ENCODE results near the gene TTN. TPM values are rescaled to one million over a fixed set of nuclear protein-coding genes. Genes with fewer than 3 reads are reported as not detected.
A peak's percentile ranks its signal among the peaks of the same experiment; 100 is the strongest.

Gene TTN
- total RNA-seq, 1 experiment from 2014 or later, result 0.05 TPM

DNA sequence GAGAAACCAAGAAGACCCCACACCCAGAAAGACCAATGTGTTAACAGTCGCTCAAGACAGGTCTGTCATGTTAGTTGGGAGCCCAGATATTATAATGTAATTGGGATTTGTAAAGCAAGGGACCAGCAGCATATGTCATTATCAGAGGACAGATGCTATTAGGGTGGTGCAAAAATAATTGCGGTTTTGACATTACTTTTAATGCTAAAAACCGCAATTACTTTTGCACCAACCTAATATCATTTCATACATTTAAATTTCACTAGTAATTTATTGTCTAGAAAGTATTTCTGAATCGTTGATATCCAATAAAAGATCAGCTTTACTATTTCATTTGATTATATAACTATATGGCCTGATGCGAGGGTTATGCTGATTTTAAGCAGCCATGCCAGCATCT is 131.2 kb downstream of the TTN start:
- no TSS peak for BruUV-seq (replicated peaks)
- Histone ChIP-seq H2AFZ (ENCODE audit: low read depth, low read length, poor library complexity, severe bottlenecking) (no peak overlapping the region), H4K20me1 (ENCODE audit: insufficient read depth) (no peaks in the 10 kb centered on the region; the same call in 1 of the 2 replicates), H3K4me1 (ENCODE audit: control insufficient read depth in 1 of 2, insufficient read depth in 2 of 2, low read length in 2 of 2) (no peaks in the 10 kb centered on the region), H3K36me3 (ENCODE audit: control insufficient read depth in 1 of 2, insufficient read depth in 2 of 2, low read length in 2 of 2) (no peaks in the 10 kb centered on the region), H3K4me3 (replicated peaks in 1 of 2; ENCODE audit: low read depth in 1 of 2, low read length in 2 of 2) (no peak overlapping the region), H3K79me2 (ENCODE audit: insufficient read depth, low read length) (no peaks in the 10 kb centered on the region), H3K9ac (ENCODE audit: low read length) (no peak overlapping the region), H3K9me3 (ENCODE audit: control insufficient read depth in 1 of 2, insufficient read depth in 1 of 2, low read depth in 1 of 2, low read length in 2 of 2) (no peaks in the 10 kb centered on the region), H3K27ac (ENCODE audit: low read depth, low read length) (no peak overlapping the region), H3K27me3 (ENCODE audit: insufficient read depth, low read length) (peaks cover 58% of the 10 kb centered on the region), H3K9me2 (ENCODE audit: insufficient read depth) (no peaks in the 10 kb centered on the region), H3K4me2 (ENCODE audit: low read length) (no peak overlapping the region)
- ATAC-seq (no peak), DNase-seq (ENCODE audit: low read depth, low spot score) (no peak)
- intact Hi-C loops (cut with micrococcal nuclease), result no loop called here
- ChIA-PET RAD21 (ENCODE audit: low non-redundant PET in 1 of 2, low total read pairs in 2 of 2, uncharacterized antibody in 2 of 2, unreplicated experiment in 2 of 2) (no interaction called here), POLR2A (no interaction called here), CTCF (no interaction called here)
- no peak for TF ChIP-seq SRF (IDR thresholded peaks at IDR 0.05; ENCODE audit: low read depth)

GRCh38 chr2:178674122-178674521 is 133.1 kb downstream of the TTN start:
- DNase-seq (ENCODE audit: low read depth, low spot score), result peak; percentile 3
- BruUV-seq (replicated peaks), result no TSS peak
- no peaks in the 10 kb centered on the region; the same call in 1 of the 2 replicates for H4K20me1 ChIP-seq (ENCODE audit: insufficient read depth)
- no peaks in the 10 kb centered on the region for H3K9me2 ChIP-seq (ENCODE audit: insufficient read depth)
- ChIA-PET POLR2A (no interaction called here), CTCF (interaction anchor here (1.5 kb wide), 2 partner anchors 10 to 27 kb away, joined by 3 to 8 read pairs; no protein-coding TSS in a partner anchor), RAD21 (ENCODE audit: low non-redundant PET in 1 of 2, low total read pairs in 2 of 2, uncharacterized antibody in 2 of 2, unreplicated experiment in 2 of 2) (no interaction called here)
- no peaks in the 10 kb centered on the region for H3K79me2 ChIP-seq (ENCODE audit: insufficient read depth, low read length)
- ATAC-seq, result no peak
- H3K4me3 ChIP-seq (replicated peaks in 1 of 2; ENCODE audit: low read depth in 1 of 2, low read length in 2 of 2), result no peak overlapping the region
- H3K9ac ChIP-seq (ENCODE audit: low read length), result no peak overlapping the region
- no peak for TF ChIP-seq POLR2AphosphoS5 (IDR thresholded peaks at IDR 0.05; ENCODE audit: low read depth, low read length)
- no peak for TF ChIP-seq CBX3 (IDR thresholded peaks at IDR 0.05; ENCODE audit: low read depth)
- TF ChIP-seq CEBPB (IDR thresholded peaks at IDR 0.05; ENCODE audit: low read depth), result no peak
- no peak for TF ChIP-seq YY1 (IDR thresholded peaks at IDR 0.05; ENCODE audit: extremely low read depth, insufficient replicate concordance, low read depth, low read length)
- TF ChIP-seq ZFX (IDR thresholded peaks at IDR 0.05), result no peak
- peak; percentile 33; the same call in 1 of the 2 replicates for TF ChIP-seq RAD21 (IDR thresholded peaks at IDR 0.05; ENCODE audit: low read depth)
- no peak for TF ChIP-seq EGR1 (IDR thresholded peaks at IDR 0.05; ENCODE audit: low read depth)
- peak; percentile 9 to 40 (median 37); a peak in 3 of 6 replicates for TF ChIP-seq CTCF (IDR thresholded peaks at IDR 0.05 in 2 of 3, conservative IDR thresholded peaks at IDR 0.05 in 1 of 3; ENCODE audit: borderline replicate concordance in 1 of 3, insufficient read depth in 1 of 3, low read depth in 2 of 3, low read length in 2 of 3)
- TF ChIP-seq, protein P1, sequence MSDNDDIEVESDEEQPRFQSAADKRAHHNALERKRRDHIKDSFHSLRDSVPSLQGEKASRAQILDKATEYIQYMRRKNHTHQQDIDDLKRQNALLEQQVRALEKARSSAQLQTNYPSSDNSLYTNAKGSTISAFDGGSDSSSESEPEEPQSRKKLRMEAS (IDR thresholded peaks at IDR 0.05), result no peak
- peaks cover 53% of the 10 kb centered on the region for H3K27me3 ChIP-seq (ENCODE audit: insufficient read depth, low read length)
- H3K4me1 ChIP-seq (ENCODE audit: control insufficient read depth in 1 of 2, insufficient read depth in 2 of 2, low read length in 2 of 2), result no peaks in the 10 kb centered on the region
- H2AFZ ChIP-seq (ENCODE audit: low read depth, low read length, poor library complexity, severe bottlenecking), result no peak overlapping the region
- no peaks in the 10 kb centered on the region for H3K9me3 ChIP-seq (ENCODE audit: control insufficient read depth in 1 of 2, insufficient read depth in 1 of 2, low read depth in 1 of 2, low read length in 2 of 2)
- no peak overlapping the region for H3K27ac ChIP-seq (ENCODE audit: low read depth, low read length)
- intact Hi-C loops (cut with micrococcal nuclease), result no loop called here
- H3K36me3 ChIP-seq (ENCODE audit: control insufficient read depth in 1 of 2, insufficient read depth in 2 of 2, low read length in 2 of 2), result no peaks in the 10 kb centered on the region
- H3K4me2 ChIP-seq (ENCODE audit: low read length), result no peak overlapping the region

Data from HCT116 (cell line).